Liver (tissue), 9 donors: ENCODE data around the gene TRIM29. TPM values are rescaled to one million over a fixed set of nuclear protein-coding genes. Genes with fewer than 3 reads are reported as not detected.

Experiments
- DNase-seq: peaks from one replicate; pipeline ENCODE4 v3.0.0-alpha.2; 2017; ENCODE audit warnings: low spot score
- H3K27ac ChIP-seq, 2 donors: one replicate each; pipeline ENCODE4 v1.7.0; 2013; ENCODE audit warnings: inconsistent platforms in 2 of 2, low read length in 2 of 2, control low read depth in 1 of 2, low read depth in 1 of 2, mild to moderate bottlenecking in 1 of 2
- H3K27me3 ChIP-seq, 4 donors: one replicate each; pipeline versions ENCODE4 v1.6.1 to v1.7.0; 2013; ENCODE audit warnings: low read length in 3 of 4, inconsistent platforms in 1 of 4, mild to moderate bottlenecking in 1 of 4, moderate library complexity in 1 of 4; ENCODE audit not compliant: control insufficient read depth in 4 of 4, insufficient read depth in 4 of 4
- H3K36me3 ChIP-seq, 4 donors: one replicate each; pipeline versions ENCODE4 v1.6.1 to v1.7.0; 2013; ENCODE audit warnings: low read length in 3 of 4, mild to moderate bottlenecking in 3 of 4, low read depth in 1 of 4, moderate library complexity in 1 of 4; ENCODE audit not compliant: control insufficient read depth in 4 of 4, insufficient read depth in 3 of 4
- H3K4me1 ChIP-seq, 4 donors: one replicate each; pipeline versions ENCODE4 v1.6.1 to v1.7.0; 2013; ENCODE audit warnings: low read length in 3 of 4, mild to moderate bottlenecking in 3 of 4, moderate library complexity in 1 of 4; ENCODE audit not compliant: control insufficient read depth in 4 of 4, insufficient read depth in 4 of 4
- H3K4me3 ChIP-seq, 3 donors: one replicate each; pipeline versions ENCODE4 v1.6.1 to v1.7.0; 2013; ENCODE audit warnings: low read length in 3 of 3, control low read depth in 1 of 3, low read depth in 1 of 3, mild to moderate bottlenecking in 1 of 3
- H3K9ac ChIP-seq, 2 donors: one replicate each; pipeline ENCODE4 v1.7.0; 2013; ENCODE audit warnings: low read length in 2 of 2, mild to moderate bottlenecking in 2 of 2, moderate library complexity in 2 of 2, control low read depth in 1 of 2, low read depth in 1 of 2
- H3K9me3 ChIP-seq, 4 donors: one replicate each; pipeline versions ENCODE4 v1.6.1 to v1.7.0; 2013; ENCODE audit warnings: low read length in 3 of 4; ENCODE audit not compliant: control insufficient read depth in 4 of 4
- ATF3 ChIP-seq: IDR thresholded peaks from 2 replicates; pipeline ENCODE4 v1.6.1; 2016; ENCODE audit warnings: antibody characterized with exemption
- CTCF ChIP-seq: fragments of 150-350 bp; IDR thresholded peaks from 2 replicates; pipeline ENCODE4 v1.5.1; 2017; ENCODE audit warnings: improper control_type of control experiment, low read depth, low read length; ENCODE audit not compliant: missing input control
- EGR1 ChIP-seq, 2 donors: IDR thresholded peaks; 2 replicates each; pipeline ENCODE4 v1.6.1; 2016 to 2018; ENCODE audit warnings: antibody characterized with exemption in 2 of 2, low read depth in 2 of 2
- FOXA2 ChIP-seq: IDR thresholded peaks from 2 replicates; pipeline ENCODE4 v1.6.1; 2016; ENCODE audit warnings: antibody characterized with exemption
- GABPA ChIP-seq, 2 donors: IDR thresholded peaks in 1 of 2; conservative IDR thresholded peaks in 1 of 2; 2 replicates each; pipeline ENCODE4 v1.6.1; 2016; ENCODE audit warnings: antibody characterized with exemption in 2 of 2, mild to moderate bottlenecking in 1 of 2, moderate library complexity in 1 of 2
- HNF4A ChIP-seq, 2 donors: conservative IDR thresholded peaks; 2 replicates each; pipeline ENCODE4 v1.6.1; 2016; ENCODE audit warnings: antibody characterized with exemption in 2 of 2, mild to moderate bottlenecking in 2 of 2
- MAX ChIP-seq: IDR thresholded peaks from 2 replicates; pipeline ENCODE4 v1.6.1; 2016; ENCODE audit warnings: antibody characterized with exemption
- NR2F2 ChIP-seq: IDR thresholded peaks from 2 replicates; pipeline ENCODE4 v1.6.1; 2016; ENCODE audit warnings: antibody characterized with exemption
- RAD21 ChIP-seq, 2 donors: IDR thresholded peaks; 2 replicates each; pipeline ENCODE4 v1.6.1; 2016; ENCODE audit warnings: antibody characterized with exemption in 2 of 2, mild to moderate bottlenecking in 2 of 2
- REST ChIP-seq: IDR thresholded peaks from 2 replicates; pipeline ENCODE4 v1.6.1; 2016; ENCODE audit warnings: antibody characterized with exemption, mild to moderate bottlenecking
- RXRA ChIP-seq, 2 donors: IDR thresholded peaks; 2 replicates each; pipeline ENCODE4 v1.6.1; 2017 to 2018; ENCODE audit warnings: antibody characterized with exemption in 2 of 2, mild to moderate bottlenecking in 1 of 2
- TAF1 ChIP-seq: conservative IDR thresholded peaks from 2 replicates; pipeline ENCODE4 v1.6.1; 2016; ENCODE audit warnings: antibody characterized with exemption, mild to moderate bottlenecking
- YY1 ChIP-seq: IDR thresholded peaks from 2 replicates; pipeline ENCODE4 v1.6.1; 2016; ENCODE audit warnings: antibody characterized with exemption, mild to moderate bottlenecking
- ZBTB33 ChIP-seq: IDR thresholded peaks from 2 replicates; pipeline ENCODE4 v1.6.1; 2016; ENCODE audit warnings: antibody characterized with exemption
- WGBS: extraction: QIAGEN DNeasy Blood & Tissue Kit; methylation state at CpG from one replicate; pipeline ENCODE4 v1.1.7; 2013; 5-methylcytosine and 5-hydroxymethylcytosine counted together
- polyA plus RNA-seq, 2 donors: library from polyadenylated mRNA; stranded (reverse) in 1 of 2; unstranded in 1 of 2; fragments of 200-250 nt in 1 of 2; fragments of >200 nt in 1 of 2; fragmentation: Nextera tagmentation in 1 of 2; extraction: Ambion mirVana in 1 of 2; gene quantifications; one replicate each; pipeline versions ENCODE4 v1.2.1 to v1.2.3, GENCODE V29; 2013 to 2015
- total RNA-seq, 2 donors: library from RNA; depleted of rRNA; stranded (reverse); fragments of >200 nt; gene quantifications; one replicate each; pipeline ENCODE4 v1.2.3, GENCODE V29; 2014
- donor health status: healthy.
- donor health status: healthy.
- donor health status: healthy.
- donor health status: healthy.
- donor health status: healthy.

The TRIM29 gene
- total and polyA plus RNA-seq, 4 donors: 0.22 to 0.89 (median 0.35) TPM

- H3K27me3 ChIP-seq: no peaks in the 10 kb centered on the region
- no peak for DNase-seq
- no peak overlapping the region for H3K4me3 ChIP-seq
- H3K36me3 ChIP-seq: no peaks in the 10 kb centered on the region
- no peak overlapping the region for H3K27ac ChIP-seq
- H3K9me3 ChIP-seq: no peaks in the 10 kb centered on the region
- no peaks in the 10 kb centered on the region for H3K4me1 ChIP-seq
- WGBS: 92% methylated on average over 14 of the region's 14 CpGs
- no peak for TF ChIP-seq MAX
- no peak for TF ChIP-seq HNF4A (conservative IDR thresholded peaks at IDR 0.05)
- TF ChIP-seq ATF3: no peak
- no peak overlapping the region for H3K9ac ChIP-seq
Measured at GRCh38 chr11:120124355-120124754, 13.6 kb downstream of the TRIM29 start.

- TF ChIP-seq RAD21 (IDR thresholded peaks at IDR 0.05) (no peak), NR2F2 (no peak), CTCF (no peak), FOXA2 (no peak), EGR1 (IDR thresholded peaks at IDR 0.05; ENCODE audit: low read depth in 2 of 2) (no peak), ZBTB33 (no peak), YY1 (no peak), RXRA (IDR thresholded peaks at IDR 0.05) (no peak), REST (no peak), ATF3 (no peak), GABPA (IDR thresholded peaks at IDR 0.05 in 1 of 2, conservative IDR thresholded peaks at IDR 0.05 in 1 of 2) (no peak), TAF1 (no peak)
- no peak overlapping the region for H3K27ac ChIP-seq
- H3K27me3 ChIP-seq: no peaks in the 10 kb centered on the region
- 87% methylated on average over 13 of the region's 13 CpGs for WGBS
- no peak overlapping the region for H3K4me3 ChIP-seq
- H3K9me3 ChIP-seq: no peaks in the 10 kb centered on the region
- no peaks in the 10 kb centered on the region for H3K36me3 ChIP-seq
- no peak for DNase-seq
- no peak overlapping the region for H3K9ac ChIP-seq
- no peaks in the 10 kb centered on the region for H3K4me1 ChIP-seq
Measured at GRCh38 chr11:120123946-120124345, 14.0 kb downstream of the TRIM29 start.
